CMK (cell line): Measurements from ENCODE around the gene ZNF133.
"Not testable (repeated sequence)": the region's sequence is repeated elsewhere in the genome, so short reads cannot be mapped to it uniquely, and the experiment has no call there.

Experiments
- DNase-seq: peaks from one replicate; pipeline ENCODE4 v3.0.0-alpha.2; 2010; ENCODE audit warnings: low read depth

The ZNF133 gene

DNA sequence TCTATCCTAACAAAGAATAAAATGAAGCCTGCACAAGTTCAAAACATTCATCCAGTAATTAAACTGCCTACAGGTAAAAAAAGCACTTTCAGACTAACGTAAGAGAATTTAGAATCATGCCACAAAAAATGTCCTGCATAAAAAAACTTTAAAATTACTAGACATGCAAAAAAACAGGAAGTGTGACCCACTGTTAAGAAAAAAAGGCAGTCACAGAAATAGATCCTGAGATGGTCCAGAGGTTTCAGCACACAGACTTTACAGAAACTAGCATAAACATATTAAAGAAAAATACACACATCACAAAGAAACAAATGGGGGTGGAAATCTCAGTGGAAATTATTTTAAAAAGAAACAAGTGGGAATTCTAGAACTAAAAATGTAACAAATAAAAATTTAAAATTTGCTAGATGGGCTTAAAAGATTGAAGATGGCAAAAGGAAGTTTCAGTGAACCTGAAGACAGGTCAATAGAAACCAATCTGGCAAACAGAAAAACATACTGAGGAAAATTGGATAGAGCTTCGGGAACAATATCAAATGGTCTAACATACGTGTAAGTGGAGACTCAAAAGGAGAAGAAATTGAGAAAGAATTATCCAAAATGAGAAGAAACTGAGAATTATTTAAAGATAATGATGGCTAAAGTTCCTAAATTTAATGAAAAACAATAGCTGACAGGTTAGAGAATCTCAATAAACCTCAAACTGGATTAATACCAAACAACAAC is 3.4 kb upstream of the ZNF133 start:
- DNase-seq, result no peak

DNA sequence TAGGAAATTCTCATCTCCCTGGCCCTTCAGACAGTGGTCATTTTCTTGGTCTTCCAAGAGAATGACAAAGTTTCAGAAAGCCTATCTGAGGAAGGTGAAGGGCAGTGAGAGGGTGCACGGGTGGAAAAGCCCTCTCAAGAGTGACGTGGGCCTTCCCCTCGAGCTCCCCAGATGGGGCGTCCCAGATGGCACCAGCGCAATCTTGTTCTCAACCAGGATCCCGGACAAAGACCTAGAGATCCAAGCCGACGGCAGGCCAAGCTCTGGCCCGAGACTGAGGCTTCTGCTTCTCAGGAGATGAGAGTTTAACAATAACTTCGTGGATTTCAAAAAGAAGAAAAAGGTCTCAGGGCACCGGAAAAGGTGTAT is 797 bp upstream of the ZNF133 start:
- DNase-seq, result no peak

DNA sequence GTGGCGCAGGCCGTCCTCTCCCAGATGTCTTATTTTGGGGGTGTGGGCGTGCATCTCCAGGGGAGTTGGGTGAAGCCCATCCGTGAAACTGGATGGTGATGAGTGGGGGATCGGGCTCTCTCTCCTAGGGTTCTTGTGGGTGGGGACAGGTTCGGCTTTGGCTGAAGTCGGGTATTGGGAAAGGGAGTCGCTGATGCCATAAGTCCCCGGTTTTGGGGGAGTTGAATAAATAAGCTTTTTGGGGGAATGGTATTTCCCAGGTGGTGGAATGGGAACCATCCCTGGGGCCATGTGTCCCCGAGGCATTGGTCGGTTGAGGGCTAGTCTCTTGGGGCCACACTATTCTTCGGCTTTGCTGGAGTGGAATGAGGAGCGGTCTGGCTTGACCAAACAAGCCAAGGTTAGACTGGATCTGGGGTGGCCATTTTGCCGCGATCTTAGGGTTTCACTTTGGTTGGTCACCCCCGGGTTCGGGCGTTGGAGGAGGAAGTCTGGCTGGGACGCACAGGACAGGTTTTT is 481 bp downstream of the ZNF133 start:
- no peak for DNase-seq

DNA sequence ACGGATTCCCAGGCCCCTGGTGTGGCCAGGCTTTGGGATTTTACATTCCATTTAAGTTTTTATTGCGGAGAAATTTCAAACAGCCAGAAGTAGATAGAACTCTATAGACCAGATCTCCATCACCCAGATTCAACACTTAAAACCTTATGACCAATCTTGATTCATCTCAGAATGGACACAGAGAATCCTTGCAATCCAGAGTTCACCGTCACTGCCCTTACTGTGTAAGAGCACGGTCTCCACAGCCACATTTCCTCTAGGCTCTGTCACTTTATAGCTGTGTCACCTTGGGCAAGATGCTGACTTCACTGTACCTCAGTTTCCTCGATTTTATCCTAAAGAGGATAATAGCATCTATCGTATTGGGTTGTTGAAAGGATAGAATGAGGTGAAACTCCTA is 979 bp downstream of the ZNF133 start:
- no peak for DNase-seq

DNA sequence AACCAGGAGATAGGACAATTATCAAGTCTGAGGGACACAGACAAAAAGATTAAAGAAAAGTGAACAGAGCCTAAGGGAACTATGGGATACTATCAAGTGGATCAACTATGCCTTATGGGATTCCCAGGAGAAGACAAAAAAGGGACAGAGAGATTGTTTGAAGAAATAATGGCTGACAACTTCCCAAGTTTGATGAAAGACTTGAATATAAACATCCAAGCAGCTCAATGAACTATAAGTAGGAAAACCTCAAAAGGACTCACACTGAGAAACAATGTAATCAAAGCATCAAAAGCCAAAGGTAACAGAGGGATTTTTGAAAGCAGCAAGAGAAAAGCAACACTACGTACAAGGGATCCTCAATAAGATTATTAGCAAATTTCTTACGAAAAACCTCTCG is 11.0 kb downstream of the ZNF133 start:
- DNase-seq, result no peak

DNA sequence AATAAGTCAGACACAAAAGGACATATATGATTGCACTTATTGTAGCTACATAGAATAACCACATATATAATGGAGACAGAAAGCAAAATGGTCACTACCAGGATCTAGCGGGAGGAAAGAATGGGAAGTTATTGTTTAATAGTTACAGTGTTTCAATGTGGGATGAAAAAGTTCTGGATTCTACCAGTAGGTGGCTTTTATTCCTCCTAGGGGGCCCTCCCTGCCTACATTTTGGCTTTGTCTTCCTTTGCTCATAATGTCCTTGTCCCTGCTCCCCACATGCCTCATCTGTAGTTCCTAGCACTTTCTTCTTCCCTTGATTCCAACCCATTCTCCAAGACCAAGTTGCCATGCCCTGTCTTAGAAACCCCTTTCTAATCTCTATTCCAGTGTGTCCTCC is 16.3 kb downstream of the ZNF133 start:
- no peak for DNase-seq

DNA sequence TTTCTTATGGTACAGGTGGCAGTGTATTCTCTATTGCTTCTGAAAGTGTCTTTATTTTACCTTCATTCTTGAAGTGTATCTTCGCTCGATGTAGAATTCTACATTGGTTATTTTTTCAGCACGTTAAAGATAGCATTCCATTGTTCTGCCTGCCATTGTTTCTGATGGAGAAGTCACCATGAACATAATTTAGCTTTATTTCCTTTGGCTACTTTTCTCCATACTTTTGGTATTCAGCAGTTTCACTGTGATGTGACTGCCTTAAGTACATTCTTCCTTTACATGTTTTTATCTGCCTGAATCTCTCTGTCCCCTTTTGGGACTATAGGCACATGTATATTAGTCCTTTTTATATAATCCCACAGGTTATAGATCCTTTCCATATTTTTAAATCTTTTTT is 19.0 kb downstream of the ZNF133 start:
- DNase-seq, result no peak

DNA sequence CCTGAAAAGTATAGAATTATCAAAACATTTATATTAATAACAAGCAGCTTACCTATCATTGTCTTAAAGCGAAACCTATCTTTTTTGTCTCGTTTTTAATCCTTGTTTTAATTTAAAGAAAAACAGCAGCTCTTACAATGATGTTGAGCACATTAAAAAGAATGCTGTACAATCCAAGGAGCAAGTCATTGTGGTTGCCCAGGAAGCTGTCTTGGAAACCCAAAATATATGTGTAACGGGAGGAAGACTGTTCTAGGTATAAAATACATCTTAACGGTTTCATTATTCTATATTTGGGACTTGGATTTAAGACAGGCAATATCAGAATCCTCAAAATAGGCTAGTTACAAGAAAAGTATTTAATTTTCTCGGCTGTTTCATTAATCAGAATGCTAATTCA is 21.7 kb downstream of the ZNF133 start:
- DNase-seq, result no peak

DNA sequence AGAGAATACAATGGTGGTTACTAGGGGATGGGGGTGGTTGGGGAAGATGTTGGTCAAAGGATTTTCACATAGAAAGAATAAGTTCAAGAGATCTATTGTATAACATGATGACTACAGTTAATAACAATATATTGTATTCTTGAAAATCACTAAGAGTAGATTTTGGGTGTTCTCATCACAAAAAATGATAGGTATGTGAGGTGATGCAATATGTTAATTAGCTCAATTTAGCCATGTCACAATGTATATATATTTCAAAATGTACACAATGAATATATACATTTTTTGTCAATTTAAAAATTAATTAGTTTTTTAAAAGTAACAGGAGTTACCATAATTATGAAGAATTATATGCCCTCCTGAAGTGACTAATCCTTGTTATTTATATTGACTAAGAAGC is 22.3 kb downstream of the ZNF133 start:
- DNase-seq, result no peak

DNA sequence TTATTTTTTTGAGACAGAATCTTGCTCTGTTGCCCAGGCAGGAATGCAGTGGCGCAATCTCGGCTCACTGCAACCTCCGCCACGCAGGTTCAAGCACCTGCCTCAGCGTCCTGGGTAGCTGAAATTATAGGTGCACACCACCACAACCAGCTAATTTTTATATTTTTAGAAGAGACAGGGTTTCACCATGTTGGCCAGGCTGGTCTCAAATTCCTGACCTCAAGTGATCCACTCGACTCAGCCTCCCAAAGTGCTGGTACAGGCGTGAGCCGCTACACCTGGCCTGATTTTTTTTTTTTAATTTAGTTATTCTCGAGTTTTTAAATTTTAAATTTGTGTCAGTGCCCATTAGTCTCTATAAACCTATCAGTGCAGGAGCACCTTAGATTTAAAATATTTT is 24.4 kb downstream of the ZNF133 start:
- no peak for DNase-seq

DNA sequence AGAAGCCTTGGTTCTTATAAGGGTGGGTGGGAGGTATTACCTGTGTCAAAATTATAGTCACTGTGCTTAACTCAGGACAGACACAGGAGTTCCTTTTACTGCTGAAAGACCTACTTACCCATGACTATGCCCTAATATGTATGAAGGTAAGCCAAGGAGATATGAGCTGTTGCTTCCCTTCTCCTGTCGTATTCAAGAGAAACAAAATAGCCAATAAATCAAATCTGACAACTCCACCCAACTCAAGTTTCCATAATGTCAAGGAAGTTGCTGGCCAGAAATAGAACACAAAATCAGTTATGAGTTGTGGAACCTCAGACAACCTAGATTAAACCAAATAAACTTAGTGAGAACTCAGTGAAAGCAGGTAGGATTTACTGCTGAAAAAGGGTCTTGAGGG is 25.1 kb downstream of the ZNF133 start:
- no peak for DNase-seq

DNA sequence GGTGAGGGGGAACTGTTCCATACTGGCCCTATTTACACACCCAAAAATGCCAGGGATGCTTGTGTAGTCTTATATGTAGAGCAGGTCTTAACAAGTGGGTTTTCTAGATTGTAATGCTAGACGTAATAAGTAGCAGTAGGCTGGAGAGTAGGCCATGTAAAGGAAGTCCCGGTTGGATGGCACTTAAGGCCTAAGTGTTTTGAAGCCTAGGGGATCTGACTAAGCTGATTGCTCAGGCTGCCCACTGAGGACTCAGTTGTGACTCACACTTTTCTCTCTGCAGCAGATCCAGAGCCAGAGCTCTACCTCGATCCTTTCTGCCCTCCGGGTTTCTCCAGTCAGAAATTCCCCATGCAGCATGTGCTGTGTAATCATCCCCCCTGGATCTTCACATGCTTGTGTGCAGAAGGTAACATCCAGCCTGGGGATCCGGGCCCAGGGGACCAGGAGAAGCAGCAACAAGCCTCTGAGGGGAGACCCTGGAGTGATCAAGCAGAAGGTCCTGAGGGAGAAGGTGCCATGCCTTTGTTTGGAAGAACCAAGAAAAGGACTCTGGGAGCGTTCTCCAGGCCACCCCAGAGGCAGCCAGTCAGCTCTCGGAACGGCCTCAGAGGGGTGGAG is 26.6 kb downstream of the ZNF133 start:
- DNase-seq, result no peak

DNA sequence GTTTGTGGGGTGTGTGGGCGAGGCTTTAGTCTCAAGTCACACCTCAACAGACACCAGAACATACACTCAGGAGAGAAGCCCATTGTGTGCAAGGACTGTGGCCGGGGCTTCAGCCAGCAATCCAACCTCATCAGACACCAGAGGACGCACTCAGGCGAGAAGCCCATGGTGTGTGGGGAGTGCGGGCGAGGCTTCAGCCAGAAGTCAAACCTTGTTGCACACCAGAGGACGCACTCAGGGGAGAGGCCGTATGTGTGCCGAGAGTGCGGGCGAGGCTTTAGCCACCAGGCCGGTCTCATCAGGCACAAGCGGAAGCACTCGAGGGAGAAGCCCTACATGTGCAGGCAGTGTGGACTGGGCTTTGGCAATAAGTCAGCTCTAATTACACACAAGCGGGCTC is 27.8 kb downstream of the ZNF133 start:
- no peak for DNase-seq

DNA sequence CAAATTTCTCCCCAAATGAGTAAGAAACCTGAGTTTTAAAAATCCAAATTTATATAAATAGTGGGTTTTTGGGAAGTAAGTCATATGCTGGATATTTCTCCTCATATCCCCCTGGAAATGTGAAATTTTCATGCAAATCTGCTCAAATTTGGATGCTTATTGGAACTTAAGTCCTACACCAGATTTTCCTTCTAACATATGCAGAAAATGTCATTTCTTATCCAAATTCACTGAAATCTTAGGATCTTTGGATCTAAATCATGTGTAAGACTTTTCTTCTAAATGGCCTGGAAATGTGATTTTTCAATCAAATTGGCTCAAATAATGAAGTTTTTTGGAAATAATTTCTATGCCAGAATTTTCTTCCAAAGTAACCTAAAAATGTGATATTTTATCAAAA is 33.0 kb downstream of the ZNF133 start:
- no peak for DNase-seq

DNA sequence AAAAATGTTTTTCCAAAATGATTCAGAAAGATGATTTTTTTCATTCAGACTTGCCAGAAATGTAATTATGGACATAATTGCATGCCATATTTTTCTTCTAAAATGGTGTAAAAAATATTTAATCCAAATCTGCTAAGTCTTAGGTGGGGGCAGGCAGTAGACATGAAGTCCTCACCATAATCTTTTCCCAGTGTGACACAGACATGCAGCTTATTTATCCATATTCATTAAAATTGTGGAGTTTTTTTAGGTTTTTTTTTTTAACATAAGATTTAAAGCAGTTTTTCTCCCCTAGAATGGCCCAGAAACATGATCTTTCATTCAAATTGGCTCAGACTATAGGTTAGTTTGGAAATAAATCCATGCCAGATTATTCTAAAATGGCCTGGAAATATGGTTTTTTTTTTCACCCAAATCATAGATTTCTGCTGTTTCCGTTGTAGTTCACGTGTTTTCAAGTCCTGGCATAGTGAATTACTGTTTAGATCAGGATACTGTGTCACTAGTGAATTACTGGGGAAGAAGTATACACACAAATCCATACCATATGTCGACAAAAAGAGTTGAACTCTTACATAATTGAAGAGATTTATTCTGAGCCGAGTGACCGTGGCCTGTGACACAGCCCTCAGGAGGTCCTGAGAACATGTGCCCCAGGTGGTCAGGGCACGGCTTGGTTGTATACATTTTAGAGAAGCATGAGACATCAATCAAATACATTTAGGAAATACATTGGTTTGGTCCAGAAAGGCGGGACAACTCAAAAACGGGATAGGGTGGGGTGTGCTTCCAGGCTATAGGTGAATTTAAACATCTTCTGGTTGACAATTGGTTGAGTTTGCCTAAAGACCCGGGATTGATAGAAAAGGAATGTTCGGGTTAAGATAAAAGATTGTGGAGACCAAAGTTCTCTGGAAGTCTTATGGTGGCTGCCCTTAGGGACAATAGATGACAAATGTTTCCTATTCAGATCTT is 33.9 kb downstream of the ZNF133 start:
- DNase-seq, result no peak

DNA sequence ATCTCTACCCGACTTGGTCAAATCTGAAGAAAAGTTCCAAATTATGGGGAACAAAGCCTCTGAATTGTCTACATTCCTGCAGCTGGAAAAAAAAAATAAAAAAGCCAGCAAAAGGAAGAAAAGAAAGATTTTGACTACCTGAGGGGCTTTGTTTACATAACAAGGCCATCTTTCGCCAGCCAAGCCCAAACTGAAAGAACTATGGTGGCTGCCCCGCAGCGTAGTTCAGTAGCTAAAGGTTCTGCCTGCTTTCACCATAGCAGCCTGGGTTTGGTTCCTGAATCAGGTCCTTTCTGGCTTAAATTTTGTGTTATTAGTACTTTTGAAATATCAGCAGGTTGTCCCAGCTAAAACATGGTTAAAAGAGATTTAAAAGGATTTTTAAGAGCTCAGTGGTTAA is 35.4 kb downstream of the ZNF133 start:
- no peak for DNase-seq

DNA sequence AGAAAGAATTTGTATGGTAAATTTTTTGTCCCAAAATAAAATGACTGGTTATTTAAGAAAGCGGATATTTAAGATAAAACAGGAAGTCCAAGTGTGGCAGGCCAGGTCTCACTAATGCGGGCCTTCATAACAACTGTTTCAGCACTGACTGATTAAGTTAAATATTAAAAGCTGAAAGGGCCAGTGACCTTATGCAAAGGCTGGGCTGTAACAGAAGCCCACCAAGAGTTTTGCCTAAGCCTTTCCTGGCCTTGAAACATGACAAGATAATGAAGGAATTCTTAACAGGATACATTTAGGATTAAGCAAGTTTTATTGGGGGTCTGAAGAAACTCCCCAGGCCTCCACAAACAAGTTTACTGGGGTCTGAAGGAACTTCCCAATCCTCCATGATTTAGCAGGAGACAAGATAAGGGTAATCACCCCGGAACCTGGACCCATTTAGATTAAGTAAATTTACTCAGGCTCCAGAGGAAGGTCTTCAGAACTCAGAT is 36.3 kb downstream of the ZNF133 start:
- no peak for DNase-seq

DNA sequence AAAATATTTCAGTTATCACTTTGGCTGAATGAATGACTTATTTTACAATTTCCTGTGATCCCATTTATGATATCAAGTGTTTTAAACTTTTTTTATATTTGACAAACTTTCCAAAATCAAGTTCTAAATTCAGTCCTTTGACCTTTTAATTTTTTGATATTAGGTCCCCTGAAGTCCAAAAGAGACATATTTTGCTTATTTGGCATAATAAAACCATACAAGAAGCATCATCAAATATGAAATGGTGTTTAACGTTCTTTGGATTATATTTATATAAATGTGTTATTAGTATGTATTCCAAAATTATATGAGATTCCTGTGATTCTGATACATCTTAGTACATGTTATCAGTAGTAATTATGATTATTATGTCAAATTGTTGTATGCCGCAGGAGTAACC is 38.7 kb downstream of the ZNF133 start:
- no peak for DNase-seq

DNA sequence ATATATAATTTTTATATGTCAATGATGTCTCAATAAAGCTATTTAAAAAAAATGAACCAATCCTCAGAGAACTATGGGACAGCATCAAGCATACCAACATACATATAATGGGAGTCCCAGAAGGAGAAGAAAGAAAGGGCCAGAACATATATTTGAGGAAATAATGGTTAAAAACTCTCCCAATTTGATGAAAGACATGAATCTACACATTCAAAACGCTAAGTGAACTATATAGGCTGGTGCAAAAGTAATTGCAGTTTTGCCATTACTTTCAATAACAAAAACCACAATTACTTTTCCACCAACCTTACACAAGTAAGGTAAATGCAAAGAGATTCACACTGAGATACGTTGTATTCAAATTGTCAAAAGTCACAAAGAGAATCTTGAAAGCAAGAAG is 43.4 kb downstream of the ZNF133 start:
- DNase-seq, result no peak

DNA sequence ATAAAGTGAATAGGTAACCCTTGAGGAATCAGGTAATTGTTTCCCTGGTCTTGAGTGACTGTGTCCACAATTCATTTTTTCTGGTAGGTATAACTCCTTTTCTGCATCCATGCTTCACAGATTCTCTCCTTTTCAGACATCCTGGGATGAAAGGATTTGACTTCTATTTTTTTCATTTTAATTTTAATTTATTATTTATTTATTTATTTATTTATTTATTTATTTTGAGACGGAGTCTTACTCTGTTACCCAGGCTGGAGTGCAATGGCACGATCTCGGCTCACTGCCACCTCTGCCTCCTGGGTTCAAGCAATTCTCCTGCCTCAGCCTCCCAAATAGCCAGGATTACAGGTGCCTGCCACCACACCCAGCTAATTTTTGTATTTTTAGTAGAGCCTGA is 61.4 kb downstream of the ZNF133 start:
- DNase-seq, result not testable (repeated sequence)

DNA sequence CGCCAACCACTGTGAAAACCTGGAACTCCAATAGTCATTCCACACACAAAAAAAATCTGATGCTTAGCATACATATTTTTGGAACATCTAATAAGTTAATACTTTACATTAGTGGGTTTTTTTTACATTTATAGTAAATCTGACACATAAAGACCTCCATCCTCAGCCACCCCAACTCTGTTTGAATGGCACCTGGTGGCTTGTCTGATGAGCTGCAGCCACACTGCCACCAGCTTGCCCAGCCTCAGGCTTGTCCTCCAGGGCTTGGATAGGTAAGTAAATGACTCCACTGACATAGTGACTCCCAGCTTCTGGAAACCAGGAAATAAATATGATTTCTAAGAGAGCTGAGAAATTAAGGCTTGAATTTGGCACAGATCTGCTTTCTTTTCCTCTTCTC is 71.5 kb downstream of the ZNF133 start:
- no peak for DNase-seq

DNA sequence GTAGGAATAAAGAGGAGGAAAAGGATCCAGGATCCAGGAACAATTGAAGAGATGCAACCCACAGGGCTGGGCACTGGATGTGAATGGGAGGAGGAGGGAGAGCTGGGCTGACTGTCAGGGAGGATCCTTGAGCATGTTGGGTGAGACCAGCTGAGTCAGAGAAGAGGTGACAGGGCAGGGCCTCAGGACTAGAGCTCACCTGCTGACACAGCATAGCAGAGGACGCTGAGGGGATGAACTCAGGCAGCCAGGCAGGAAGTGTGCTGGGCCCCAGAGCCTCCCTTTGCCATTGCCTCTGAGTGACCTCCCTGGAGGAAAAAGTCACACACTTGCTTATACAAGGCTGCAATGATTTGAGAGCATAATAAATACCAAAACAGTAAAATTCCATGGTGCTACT is 72.3 kb downstream of the ZNF133 start:
- no peak for DNase-seq

DNA sequence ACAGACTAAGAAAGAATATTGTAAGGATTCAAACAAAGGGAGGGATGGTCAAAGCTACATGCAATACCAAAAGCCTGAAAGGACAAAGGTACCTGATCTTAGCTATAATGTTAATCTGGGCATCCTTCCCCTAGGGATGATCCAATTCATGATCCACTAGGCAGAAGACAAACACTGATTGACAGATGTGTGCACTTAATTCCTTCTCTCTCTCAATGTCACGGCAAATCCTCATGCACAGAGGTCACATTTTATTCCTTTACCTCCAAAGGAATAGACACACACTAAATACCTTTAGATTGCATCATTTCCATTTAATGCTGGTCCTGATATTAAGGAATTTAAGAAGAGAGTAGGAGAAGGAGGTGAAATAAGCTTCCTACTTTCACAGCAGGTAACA is 73.4 kb downstream of the ZNF133 start:
- no peak for DNase-seq
